ENCODE measurements around the gene BNIP3.

GRCh38 chr10:131949041-131949862, 32.5 kb downstream of the BNIP3 start:
- TF ChIP-seq CTCF (IDR thresholded peaks at IDR 0.05): no peak
- no peak for TF ChIP-seq POLR2AphosphoS5 (IDR thresholded peaks at IDR 0.05)
- TF ChIP-seq POLR2A (IDR thresholded peaks at IDR 0.05): no peak

Measured in upper lobe of left lung (tissue), 4 donors.